ENCODE measurements around the gene NEK2. TPM values are rescaled to one million over a fixed set of nuclear protein-coding genes. Genes with fewer than 3 reads are reported as not detected.
"Not testable (repeated sequence)": the region's sequence is repeated elsewhere in the genome, so short reads cannot be mapped to it uniquely, and the experiment has no call there.

NEK2 gene
- total RNA-seq, 2 donors from 2014 or later, result not detected

DNA sequence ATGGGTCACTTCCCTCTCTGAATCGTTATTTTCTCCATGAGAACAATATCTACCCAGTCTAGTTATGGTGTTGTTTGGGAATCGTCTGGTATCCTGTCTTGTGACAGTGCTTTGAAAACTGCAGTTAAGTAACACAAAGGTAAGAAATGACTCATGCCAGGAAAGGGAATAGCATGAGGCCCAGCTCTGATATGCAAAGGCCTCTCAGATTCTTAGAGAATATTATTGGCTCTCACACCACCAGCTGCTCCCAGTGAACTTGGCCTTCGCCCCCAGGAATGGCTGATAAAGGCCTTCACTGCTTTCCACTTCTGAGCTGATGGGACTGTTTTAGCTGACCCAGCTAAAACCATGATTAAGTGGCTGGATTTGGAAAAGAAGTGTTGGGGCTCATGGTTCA, 27.1 kb downstream of the NEK2 start:
- TF ChIP-seq CTCF (IDR thresholded peaks at IDR 0.05) (no peak), POLR2A (IDR thresholded peaks at IDR 0.05) (no peak)
- ATAC-seq (peak; percentile 57), DNase-seq (peak; percentile 41 to 78 (median 74))
- Histone ChIP-seq H3K4me3 (no peak overlapping the region), H3K27ac (peak overlapping the region; percentile 49 to 79 (median 66)), H3K27me3 (no peaks in the 10 kb centered on the region), H3K9me3 (no peaks in the 10 kb centered on the region), H3K36me3 (replicated peaks in 1 of 2; ENCODE audit: insufficient read depth in 1 of 2, low read depth in 2 of 2) (no peaks in the 10 kb centered on the region), H3K4me1 (peaks cover 34% of the 10 kb centered on the region)
- WGBS, 2 donors, result 39 to 45% methylated on average over 3 of the region's 3 CpGs
- intact Hi-C loops (cut with DNase I), result no loop called here

GRCh38 chr1:211647711-211648121, 27.7 kb downstream of the NEK2 start:
- intact Hi-C loops (cut with DNase I), result no loop called here
- H3K4me3 ChIP-seq, result no peak overlapping the region
- H3K27me3 ChIP-seq, result no peaks in the 10 kb centered on the region
- H3K9me3 ChIP-seq, result no peaks in the 10 kb centered on the region
- peaks cover 40% of the 10 kb centered on the region for H3K4me1 ChIP-seq
- peak overlapping the region; percentile 49 to 79 (median 66) for H3K27ac ChIP-seq
- no peak for TF ChIP-seq POLR2A (IDR thresholded peaks at IDR 0.05)
- no peak for TF ChIP-seq CTCF (IDR thresholded peaks at IDR 0.05)
- DNase-seq, result no peak
- H3K36me3 ChIP-seq (replicated peaks in 1 of 2; ENCODE audit: insufficient read depth in 1 of 2, low read depth in 2 of 2), result no peaks in the 10 kb centered on the region
- 90 to 92% methylated on average over 2 to 4 of the region's 4 CpGs for WGBS, 2 donors
- no peak for ATAC-seq

GRCh38 chr1:211646566-211646965, 28.9 kb downstream of the NEK2 start:
- 92 to 100% methylated on average over 1 of the region's 1 CpG for WGBS, 2 donors

GRCh38 chr1:211645601-211646000, 29.8 kb downstream of the NEK2 start:
- ATAC-seq; H3K27ac ChIP-seq; DNase-seq; H3K4me3 ChIP-seq; intact Hi-C loops (cut with DNase I); H3K27me3 ChIP-seq; H3K9me3 ChIP-seq; H3K36me3 ChIP-seq (replicated peaks in 1 of 2; ENCODE audit: insufficient read depth in 1 of 2, low read depth in 2 of 2): not testable (repeated sequence)
- peaks cover 41% of the 10 kb centered on the region for H3K4me1 ChIP-seq
- WGBS, 2 donors, result 53 to 68% methylated on average over 5 of the region's 5 CpGs

More at GRCh38 chr1:211646566-211646965, 28.9 kb downstream of the NEK2 start:
- Histone ChIP-seq H3K4me1 (peaks cover 41% of the 10 kb centered on the region), H3K27me3 (no peaks in the 10 kb centered on the region), H3K36me3 (replicated peaks in 1 of 2; ENCODE audit: insufficient read depth in 1 of 2, low read depth in 2 of 2) (no peaks in the 10 kb centered on the region), H3K9me3 (no peaks in the 10 kb centered on the region), H3K27ac (no peak overlapping the region), H3K4me3 (no peak overlapping the region)
- TF ChIP-seq POLR2A (IDR thresholded peaks at IDR 0.05) (no peak), CTCF (IDR thresholded peaks at IDR 0.05) (no peak)
- DNase-seq, result no peak
- no peak for ATAC-seq
- intact Hi-C loops (cut with DNase I), result no loop called here

GRCh38 chr1:211644653-211645052, 30.8 kb downstream of the NEK2 start:
- TF ChIP-seq POLR2A (IDR thresholded peaks at IDR 0.05) (no peak), CTCF (IDR thresholded peaks at IDR 0.05) (no peak)
- Histone ChIP-seq H3K9me3 (no peaks in the 10 kb centered on the region), H3K4me3 (no peak overlapping the region), H3K27ac (peak overlapping the region in 3 of 4 donors; percentile 70 to 84 (median 81)), H3K4me1 (peaks cover 48% of the 10 kb centered on the region), H3K36me3 (replicated peaks in 1 of 2; ENCODE audit: insufficient read depth in 1 of 2, low read depth in 2 of 2) (no peaks in the 10 kb centered on the region), H3K27me3 (no peaks in the 10 kb centered on the region)
- intact Hi-C loops (cut with DNase I), result no loop called here
- ATAC-seq (no peak), DNase-seq (no peak)
- 34 to 44% methylated on average over 2 of the region's 2 CpGs for WGBS, 2 donors

All from body of pancreas (tissue), 4 donors.